Erythroblast (primary cell): ENCODE results near the gene TMEM242.
"Not testable (repeated sequence)": the region's sequence is repeated elsewhere in the genome, so short reads cannot be mapped to it uniquely, and the experiment has no call there.

Experiments used
- DNase-seq, 2 experiments: peaks; one replicate each; lab custom pipeline; 2025; lab: John Stamatoyannopoulos, UW
- GATA1 ChIP-seq: IDR thresholded peaks from 2 replicates; pipeline ENCODE4 v1.6.1; 2011; ENCODE audit warnings: low read depth, mild to moderate bottlenecking, control low read depth, low read length, moderate library complexity
- POLR2A ChIP-seq: IDR thresholded peaks from 2 replicates; pipeline ENCODE4 v1.6.1; 2011; ENCODE audit warnings: mild to moderate bottlenecking, low read length

Gene TMEM242

DNA sequence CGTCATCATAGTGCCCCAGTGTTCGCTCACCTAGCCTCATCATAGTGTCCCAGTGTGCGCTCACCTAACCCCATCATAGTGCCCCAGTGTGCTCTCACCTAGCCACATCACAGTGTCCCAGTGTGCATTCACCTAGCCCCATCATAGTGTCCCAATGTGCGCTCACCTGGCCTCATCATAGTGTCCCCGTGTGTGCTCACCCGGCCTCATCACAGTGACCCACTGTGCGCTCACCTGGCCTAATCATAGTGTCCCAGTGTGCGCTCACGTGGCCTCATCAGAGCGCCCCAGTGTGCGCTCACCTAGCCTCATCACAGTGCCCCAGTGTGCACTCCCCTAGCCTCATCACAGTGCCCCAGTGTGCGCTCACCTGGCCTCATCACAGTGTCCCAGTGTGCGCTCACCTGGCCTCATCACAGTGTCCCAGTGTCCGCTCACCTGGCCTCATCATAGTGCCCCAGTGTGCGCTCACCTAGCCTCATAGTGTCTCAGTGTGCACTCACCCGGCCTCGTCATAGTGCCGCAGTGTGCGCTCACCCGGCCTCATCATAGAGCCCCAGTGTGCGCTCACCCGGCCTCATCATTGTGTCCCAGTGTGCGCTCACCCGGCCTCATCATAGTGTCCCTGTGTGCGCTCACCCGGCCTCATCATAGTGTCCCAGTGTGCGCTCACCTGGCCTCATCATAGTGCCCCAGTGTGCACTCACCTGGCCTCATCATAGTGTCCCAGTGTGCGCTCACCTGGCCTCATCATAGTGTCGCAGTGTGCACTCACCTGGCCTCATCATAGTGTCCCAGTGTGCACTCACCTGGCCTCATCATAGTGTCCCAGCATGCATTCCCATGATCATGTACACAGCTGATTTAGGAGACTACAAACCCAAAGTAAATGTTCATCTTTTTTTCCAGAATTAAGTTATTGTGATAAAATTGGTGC lies 9.5 kb downstream of the TMEM242 start:
- no peak for TF ChIP-seq POLR2A
- no peak for TF ChIP-seq GATA1
- DNase-seq: no peak

DNA sequence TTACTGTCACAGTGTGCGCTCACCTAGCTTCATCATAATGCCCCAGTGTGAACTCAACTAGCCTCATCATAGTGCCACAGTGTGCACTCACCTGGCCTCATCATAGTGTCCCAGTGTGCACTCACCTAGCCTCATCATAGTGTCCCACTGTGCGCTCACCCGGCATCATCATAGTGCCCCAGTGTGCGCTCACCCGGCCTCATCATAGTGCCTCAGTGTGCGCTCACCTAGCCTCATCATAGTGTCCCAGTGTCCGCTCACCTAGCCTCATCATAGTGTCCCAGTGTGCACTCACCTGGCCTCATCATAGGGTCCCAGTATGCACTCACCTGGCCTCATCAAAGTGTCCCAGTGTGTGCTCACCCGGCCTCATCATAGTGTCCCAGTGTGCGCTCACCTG lies 10.6 kb downstream of the TMEM242 start:
- DNase-seq: no peak
- TF ChIP-seq POLR2A (no peak), GATA1 (no peak)

DNA sequence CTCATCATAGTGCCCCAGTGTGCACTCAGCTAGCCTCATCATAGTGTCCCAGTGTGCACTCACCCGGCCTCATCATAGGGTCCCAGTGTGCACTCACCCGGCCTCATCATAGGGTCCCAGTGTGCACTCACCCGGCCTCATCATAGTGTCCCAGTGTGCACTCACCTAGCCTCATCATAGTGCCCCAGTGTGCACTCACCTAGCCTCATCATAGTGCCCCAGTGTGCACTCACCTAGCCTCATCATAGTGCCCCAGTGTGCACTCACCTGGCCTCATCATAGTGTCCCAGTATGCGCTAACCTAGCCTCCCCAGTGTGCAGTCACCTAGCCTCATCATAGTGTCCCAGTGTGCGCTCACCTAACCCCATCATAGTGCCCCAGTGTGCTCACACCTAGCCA lies 12.6 kb downstream of the TMEM242 start:
- DNase-seq: not testable (repeated sequence)

DNA sequence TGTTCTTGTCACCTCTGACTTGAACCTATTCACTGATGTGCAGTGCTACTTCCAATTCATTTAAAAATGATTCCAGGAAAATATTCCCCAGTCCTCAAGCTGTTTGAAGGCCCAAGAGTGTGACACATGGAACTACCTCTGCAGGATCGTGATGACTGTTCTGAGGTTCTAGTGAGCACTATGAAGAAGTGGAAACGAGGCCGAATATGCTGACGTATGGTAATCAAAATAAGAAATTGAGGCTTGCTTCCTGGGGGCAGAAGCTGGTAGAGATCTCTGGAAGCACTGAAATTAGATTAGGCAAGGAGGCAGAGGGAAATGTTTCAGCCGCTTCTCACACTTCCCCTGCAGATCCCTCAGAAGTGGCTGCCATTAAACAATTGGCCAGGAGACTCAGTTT lies 15.7 kb downstream of the TMEM242 start:
- DNase-seq: no peak
- TF ChIP-seq POLR2A (no peak), GATA1 (no peak)

DNA sequence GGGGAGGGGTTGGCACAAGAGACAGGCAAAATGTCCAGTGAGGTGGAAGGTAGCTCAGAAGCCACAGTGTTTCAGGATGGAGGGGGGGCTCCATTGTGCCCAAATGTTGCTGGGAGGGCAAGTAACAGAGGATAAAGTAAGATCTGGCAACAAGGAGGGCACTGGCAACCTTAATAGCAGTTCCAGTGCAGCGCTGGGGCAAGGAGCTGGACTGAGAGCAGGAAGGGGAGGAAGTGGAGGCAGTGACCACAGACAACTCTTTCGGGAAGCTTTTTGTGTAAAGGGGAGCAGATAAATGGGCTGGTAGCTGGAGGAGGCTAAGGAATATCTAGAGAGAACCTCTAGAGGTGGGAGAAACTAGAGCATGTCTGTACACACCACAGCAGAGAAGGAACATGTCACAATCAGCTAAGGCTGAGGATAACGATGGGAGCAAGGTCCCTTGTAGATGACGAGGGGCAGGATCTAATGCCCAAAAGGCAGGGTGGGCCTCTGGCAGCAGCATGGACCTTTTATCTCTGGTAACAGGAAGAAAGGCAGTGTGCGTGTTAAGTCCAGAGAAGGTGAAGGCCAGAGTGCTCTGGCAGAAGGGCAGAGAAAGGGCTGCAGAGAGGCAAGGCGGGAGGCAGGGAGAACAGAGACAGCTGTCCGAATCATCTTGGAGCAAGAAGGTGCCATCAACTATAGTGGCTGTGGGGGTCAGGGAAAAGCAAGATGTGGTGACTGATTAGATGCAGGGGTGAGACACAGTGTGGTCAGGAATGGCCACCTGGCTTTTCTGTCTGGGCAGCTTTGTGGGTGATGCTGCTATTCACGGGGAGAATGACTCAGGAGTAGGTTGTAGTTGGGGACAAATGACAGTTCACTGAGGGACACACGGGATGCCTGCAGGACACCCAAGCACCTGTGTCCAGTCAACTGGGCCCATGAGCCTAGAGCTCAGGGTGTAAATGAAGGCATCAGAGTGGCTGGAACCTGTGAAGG lies 17.4 kb downstream of the TMEM242 start:
- TF ChIP-seq GATA1 (no peak), POLR2A (no peak)
- peak; percentile 32 to 36 for DNase-seq

DNA sequence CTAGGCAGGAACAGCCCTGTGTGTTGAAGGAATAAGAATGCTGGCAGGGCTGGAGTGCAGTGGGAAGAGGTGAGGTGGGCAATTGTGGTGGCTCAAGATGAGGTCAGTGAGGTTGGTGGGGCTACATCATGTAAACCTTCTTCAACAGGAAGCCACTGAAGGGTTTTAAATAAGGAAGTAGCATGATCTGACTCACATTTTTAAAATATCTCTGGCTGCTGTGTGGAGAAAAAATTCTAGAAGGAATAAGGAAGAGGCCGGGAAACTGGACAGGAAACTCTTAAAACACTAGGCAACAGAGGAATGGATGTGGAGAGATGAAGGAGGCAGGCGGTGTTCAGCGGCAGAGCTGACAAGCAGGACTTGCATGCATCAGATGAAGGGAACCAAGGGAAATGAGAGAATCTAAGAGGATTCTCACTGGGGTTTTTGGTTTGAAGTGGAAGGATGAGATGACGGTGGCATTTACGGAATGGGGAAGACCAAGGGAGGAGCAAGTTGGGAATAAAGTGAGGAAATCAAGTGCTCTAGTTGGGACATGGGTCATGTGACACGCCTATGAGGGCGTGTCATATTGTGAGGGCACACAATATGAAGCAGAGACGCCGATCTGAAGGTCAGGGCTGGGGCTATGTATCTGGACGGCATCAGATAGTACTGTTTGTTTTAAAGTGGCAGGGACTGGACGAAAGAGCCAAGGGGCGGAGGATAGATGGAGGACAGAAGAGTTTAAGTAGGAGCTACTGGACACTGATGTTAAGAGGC lies 18.2 kb downstream of the TMEM242 start:
- TF ChIP-seq GATA1: no peak
- TF ChIP-seq POLR2A: no peak
- DNase-seq: peak; percentile 44 to 73

DNA sequence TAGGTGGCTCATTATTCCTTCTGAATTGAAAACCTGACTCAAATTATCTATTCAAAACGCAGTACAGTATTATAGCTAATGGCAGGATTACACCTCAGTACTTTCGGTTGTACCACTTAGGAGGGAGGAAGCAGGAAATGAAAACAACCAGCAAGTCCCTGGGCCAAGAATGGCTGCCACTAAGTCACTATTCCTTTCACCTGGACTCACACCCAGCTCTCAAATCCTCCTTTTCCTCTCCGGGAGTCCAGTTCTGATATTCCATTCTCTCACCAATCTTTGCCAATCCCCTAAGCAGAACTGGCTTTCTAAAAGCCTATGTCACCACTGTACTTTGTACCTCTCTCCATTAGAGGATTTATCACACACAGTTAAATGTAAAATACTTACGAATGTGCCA lies 20.6 kb downstream of the TMEM242 start:
- DNase-seq: no peak
- no peak for TF ChIP-seq GATA1
- no peak for TF ChIP-seq POLR2A

DNA sequence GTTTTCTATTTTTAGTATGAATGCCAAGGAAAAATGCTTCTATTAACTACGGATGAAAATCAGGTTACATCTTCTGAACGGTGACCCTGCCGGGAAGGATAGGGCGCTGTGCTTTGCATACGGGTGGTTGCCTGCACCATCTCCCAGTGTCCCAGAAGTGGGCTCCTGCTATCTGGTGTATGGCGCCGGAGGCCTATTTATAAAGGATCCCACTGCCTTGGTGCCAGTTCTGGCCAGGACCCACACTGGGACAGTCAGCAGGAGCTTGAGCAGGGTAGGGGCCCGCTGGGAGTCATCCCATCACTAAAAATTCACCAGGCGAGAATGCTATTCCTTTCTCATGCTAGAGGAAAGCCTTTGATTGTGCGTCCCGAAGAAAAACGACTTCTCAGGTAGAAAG lies 22.9 kb downstream of the TMEM242 start:
- TF ChIP-seq GATA1: no peak
- TF ChIP-seq POLR2A: no peak
- no peak for DNase-seq

DNA sequence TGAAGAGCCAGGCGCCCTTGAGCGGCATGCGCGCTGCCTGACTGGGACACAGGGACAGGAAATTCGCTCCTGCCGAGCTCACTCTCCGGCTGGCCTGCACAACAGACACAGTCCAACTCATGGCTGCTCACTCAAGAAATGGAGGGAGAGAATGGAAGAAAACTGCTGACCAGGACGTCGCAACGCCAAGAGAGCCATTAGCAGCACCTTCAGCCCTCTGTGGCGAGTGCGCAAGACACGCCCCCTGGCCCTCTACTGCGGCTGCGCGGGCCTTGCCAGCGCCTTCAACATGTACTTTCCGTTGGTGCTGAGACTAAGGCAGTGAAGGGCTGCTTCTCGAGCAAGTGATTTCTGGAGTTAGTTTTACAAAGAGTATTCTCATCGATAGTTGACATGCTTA lies 23.3 kb downstream of the TMEM242 start:
- TF ChIP-seq GATA1 (no peak), POLR2A (no peak)
- DNase-seq: no peak

DNA sequence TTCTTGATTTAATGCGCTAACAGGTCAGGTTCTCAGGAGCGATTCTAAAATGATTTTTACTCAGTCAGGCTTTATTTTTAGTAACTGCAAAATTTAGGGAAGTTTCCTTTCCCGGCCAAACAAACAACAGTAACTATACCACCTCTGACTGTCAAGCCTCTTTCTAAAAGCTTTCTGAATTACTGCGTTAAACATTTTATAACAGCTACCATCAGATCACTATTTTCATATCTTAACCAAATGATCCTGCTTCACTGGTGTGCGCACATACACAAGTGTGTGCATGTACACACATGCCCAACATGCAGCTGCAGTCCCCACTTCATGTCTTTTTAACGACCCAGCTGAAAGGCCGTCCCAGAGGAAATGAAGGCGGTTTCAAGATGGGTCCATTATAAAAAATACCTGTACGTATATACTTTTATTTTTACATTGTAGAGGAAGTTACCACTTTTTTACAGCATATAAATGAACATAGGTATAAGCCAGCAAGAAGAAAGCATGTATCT lies 25.0 kb downstream of the TMEM242 start:
- TF ChIP-seq POLR2A (no peak), GATA1 (no peak)
- no peak for DNase-seq

DNA sequence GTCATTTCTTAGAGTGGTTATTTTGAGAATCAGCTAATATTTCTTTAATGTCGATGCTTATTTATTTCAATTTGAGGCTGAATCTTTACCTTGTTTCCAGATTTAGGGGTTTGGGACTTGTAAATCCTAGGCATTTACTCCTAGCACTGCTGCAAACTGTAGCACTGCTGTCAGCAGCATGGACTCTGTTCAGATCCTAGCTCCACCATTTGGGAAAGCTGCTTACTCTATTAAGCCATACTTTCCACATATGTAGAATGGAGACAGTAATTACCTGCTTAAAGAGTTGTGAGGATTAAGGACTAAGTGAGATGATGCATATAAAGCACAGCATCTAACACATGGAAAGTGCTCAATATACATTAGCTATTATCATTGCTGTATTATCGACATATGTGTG lies 28.7 kb downstream of the TMEM242 start:
- no peak for TF ChIP-seq GATA1
- no peak for TF ChIP-seq POLR2A
- no peak for DNase-seq

DNA sequence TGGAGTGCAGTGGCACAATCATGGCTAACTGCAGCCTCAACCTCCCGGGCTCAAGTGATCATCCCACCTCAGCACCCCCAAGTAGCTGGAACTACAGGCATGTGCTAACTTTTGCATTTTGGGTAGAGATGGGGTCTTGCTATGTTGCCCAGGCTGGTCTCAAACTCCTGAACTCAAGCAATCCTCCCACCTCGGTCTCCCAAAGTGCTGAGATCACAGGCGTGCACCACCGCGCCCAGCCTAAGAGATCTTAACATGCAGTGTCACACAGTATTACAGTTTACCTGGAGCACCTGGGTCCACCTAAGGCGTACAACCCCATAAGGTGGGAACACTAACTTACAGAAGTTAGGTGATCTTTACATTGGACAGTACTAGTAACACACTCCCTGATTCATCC lies 29.5 kb downstream of the TMEM242 start:
- TF ChIP-seq GATA1: no peak
- no peak for TF ChIP-seq POLR2A
- no peak for DNase-seq

DNA sequence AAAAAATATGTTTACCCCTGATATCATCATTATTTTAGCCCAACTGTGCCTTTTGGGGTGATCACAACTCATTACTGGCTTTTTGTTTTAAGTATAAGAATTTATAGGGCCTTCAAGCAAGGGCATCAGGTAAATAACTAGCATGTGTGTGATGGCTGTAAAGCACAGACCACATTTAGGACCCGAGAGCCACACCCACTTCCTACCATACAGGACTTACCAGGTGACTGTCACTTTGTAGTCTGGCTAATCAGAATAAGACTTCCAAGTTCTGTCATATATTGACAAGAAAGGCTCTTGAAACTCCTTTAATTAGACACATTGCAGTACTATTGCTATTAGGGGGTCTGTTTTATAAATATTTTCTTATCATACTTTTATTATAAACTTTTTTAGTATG lies 31.1 kb downstream of the TMEM242 start:
- no peak for DNase-seq
- TF ChIP-seq GATA1 (no peak), POLR2A (no peak)
